Measurements from ENCODE around the gene SEL1L2.
"Not testable (repeated sequence)": the region's sequence is repeated elsewhere in the genome, so short reads cannot be mapped to it uniquely, and the experiment has no call there.

SEL1L2 gene, protein sequence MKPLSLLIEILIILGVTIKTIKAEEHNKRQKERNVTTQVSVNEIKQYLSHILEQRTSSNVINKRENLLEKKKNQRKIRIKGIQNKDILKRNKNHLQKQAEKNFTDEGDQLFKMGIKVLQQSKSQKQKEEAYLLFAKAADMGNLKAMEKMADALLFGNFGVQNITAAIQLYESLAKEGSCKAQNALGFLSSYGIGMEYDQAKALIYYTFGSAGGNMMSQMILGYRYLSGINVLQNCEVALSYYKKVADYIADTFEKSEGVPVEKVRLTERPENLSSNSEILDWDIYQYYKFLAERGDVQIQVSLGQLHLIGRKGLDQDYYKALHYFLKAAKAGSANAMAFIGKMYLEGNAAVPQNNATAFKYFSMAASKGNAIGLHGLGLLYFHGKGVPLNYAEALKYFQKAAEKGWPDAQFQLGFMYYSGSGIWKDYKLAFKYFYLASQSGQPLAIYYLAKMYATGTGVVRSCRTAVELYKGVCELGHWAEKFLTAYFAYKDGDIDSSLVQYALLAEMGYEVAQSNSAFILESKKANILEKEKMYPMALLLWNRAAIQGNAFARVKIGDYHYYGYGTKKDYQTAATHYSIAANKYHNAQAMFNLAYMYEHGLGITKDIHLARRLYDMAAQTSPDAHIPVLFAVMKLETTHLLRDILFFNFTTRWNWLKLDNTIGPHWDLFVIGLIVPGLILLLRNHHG

DNA sequence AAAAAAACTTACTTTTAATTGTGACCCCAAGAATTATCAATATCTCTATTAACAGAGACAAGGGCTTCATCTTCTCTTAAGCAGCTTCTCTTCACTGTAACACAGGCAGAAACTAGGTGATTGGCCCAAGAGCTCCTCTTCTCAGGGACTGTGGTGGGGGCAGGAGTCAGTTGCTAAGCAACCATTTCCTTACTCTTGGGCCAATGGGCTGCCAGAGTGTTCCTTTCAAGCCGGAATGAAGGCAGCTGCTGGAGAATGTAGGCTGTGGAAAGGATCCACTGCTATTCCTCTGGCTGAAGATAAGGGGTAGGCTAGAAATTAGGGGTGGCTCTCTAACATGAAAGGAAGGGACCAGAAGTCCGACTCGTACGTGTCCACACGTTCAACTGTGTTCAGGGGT, at the start of gene SEL1L2:
TSS of gene SEL1L2 (minus strand) at position 150 of the 400 bp plus-strand sequence. CDS start at position 70, 80 bp downstream.
- no peak for DNase-seq (ENCODE audit: low spot score)

DNA sequence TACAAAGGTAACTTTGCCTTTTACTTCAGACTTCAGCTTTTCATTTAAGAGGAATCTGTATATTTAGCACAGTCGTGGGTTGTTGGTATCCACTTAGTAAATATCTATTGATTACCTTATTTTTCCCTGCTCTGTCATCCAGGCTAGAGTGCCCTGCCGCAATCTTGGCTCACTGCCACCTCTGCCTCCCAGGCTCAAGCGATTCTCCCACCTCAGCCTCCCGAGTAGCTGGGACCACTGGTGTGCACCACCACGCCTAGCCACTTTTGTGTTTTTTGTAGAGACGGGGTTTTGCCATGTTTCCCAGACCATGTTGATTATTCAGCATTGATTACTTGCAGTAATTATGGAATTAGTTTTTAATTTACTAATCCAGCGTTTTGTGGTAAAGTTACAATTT, 46.2 kb upstream of the SEL1L2 start:
- DNase-seq (ENCODE audit: low spot score) = no peak

DNA sequence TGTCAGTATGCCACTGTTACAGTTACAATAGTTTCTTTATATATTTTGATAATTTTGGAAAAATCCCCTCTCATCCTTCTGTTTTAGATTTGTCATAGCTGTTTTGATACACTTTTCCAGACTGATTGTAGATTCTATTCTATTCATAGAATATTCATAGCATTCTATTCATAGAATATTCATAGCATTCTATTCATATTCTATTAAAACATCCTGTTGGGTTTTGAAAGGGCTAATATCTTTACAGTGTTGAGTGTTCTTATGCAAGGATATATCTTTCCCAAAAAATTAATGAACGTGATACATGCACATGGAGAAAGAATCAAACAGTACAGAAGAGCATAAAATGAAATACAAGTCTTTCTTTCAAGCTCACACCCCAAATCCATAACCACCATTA, 42.9 kb upstream of the SEL1L2 start:
- no peak for DNase-seq (ENCODE audit: low spot score)

DNA sequence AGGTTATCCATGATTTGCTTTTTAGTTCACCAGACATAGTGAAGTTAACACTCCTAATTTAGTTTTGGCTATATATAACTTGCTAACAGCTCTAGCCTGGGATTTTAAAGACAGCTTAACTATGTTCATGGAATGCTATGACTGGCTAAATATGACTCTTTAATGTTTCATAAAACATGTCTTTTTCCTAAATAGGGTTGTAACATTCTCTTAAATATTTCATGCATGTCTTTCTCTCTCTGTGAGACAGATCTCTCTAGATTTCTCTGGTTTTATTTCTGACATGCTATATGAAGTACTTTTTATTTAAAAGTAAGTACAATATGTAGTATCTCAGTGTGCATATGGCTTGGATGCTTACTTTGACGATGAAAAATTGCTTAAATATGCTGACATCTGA, 40.6 kb upstream of the SEL1L2 start:
- DNase-seq (ENCODE audit: low spot score) = no peak

DNA sequence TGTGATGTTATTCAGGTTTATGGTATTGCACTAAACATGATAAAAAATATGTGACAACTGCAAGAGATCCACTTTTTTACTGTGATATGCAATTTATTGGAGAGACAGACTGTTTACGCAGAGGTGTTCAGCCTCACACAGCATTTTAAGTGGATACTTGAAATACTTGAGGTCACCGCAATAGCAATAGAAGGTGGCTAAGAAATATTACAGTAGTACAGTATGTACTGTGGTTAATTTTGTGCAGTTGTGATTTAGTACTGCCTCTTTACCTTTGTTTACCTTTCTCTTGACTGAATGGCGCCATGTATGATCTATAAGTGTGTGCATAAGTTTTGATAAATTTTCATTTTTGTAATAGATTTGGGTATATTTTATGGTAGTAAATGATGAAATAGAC, 22.3 kb upstream of the SEL1L2 start:
- DNase-seq (ENCODE audit: low spot score) = no peak

DNA sequence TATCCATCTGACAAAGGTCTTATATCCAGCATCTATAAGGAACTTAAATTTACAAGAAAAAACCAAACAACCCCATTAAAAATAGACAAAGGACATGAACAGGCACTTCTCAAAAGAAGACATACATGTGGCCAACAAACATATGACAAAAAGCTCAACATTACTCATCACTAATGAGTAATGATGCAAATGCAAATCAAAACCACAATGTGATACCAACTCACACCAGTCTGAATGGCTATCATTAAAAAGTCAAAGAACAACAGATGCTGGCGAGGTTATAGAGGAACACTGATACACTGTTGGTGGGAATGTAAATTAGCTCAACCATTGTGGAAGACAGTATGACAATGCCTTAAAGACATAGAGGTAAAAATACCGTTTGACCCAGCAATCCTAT, 18.8 kb upstream of the SEL1L2 start:
- peak; percentile 57 for DNase-seq (ENCODE audit: low spot score)

DNA sequence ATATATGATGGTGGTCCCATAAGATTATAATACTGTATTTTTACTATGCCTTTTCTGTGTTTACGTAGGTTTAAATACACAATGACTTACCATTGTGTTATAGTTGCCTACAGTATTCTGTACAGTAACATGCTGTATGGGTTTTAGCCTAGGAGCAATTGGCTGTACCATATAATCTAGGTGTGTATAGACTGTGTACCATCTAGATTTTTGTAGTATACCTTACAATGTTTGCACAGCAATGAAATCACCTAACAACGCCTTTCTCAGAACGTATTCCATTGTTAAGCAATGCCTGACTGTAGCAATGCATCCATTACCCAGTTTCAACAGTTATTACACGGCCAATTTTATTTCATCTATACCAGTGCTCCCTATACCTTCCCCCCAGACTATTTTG, 15.6 kb upstream of the SEL1L2 start:
- DNase-seq (ENCODE audit: low spot score) = no peak

DNA sequence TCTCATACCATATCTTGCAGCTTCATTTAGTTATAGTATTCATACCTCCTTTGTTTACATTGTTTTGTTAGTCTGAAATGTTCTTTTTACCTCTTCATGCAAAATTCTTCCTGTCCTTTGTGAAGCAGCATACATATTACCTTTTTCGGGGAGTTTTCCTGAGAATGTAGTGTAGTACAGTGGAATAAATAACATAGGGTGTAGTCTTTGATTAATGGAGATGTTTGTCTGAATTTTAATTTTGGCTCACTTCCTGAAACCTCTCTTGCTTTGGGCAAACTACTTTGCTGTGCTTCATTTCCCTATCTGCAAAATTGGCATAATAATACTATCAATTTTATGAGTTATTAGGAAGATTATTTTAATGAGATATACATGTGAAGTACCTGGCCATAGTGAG, 10.5 kb upstream of the SEL1L2 start:
- no peak for DNase-seq (ENCODE audit: low spot score)

DNA sequence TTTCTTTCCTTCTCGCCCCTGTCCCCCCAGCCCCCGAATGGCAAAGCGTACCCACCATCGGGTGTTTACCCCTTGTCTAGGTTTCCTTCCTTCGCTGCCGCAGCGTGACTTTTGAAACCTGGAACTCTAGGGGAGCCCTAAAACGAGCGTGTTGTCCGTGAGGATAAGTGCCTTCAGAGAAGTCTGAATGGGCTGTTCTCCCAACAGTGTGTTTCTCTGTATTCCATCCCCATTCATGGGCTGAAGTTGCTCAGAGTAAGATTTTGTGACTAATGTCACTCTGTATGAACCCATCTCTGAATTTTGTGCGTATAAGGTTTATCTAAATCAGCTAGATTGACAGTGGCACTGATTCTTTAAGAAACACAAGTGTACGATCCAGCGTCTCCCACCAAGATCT, 5.9 kb upstream of the SEL1L2 start:
- peak; percentile 21 for DNase-seq (ENCODE audit: low spot score)

DNA sequence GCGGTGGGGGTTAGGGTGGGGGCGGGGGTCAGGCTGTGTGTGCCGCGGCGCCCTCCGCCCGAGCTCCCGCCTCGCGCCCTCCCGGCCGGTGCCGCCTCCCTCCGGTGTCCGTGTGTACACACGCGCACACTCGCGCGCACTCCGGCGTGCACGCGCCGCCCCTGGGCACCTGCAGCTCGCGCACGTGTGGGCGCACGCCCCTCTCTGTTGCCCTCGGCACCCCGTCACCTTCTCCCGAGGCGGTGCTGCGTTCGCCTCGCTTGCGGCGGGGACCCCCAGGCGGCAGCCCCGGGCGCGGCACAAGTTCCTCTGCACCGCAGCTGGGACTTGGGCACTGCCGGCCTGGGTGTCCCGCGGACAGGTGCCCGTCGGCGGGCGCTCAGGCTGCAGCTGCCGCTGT, 5.4 kb upstream of the SEL1L2 start:
- DNase-seq (ENCODE audit: low spot score) = peak; percentile 48

DNA sequence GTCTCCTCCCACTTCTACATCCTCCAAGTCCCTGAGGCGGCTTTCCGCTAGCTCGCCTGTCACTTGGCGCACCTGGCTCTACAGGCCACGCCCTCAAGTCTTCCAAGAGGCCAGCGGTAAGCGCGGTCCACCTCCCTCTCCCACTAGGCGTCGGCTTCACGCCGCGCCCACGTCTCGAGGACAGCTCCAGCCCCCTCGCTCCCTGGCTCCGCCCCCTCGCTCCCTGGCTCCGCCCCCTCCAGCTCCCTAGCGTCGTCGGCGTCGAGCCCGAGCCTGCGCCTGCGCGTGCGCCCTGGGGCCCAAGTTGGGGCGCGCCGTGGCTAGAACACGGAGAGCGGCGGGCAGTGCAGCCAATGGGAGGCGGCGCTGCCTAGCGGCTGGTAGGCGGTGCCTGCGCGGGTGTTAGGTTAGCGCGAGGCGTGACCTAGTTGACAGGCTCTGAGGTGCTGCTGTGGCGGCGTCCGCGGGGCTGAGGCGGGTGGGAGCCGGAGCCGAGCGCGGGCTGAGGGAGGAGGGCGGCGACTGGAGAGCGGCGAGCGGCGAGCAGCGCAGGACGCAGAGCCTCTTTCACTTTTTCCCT, 4.8 kb upstream of the SEL1L2 start, which contains the start of gene MACROD2:
TSS of gene MACROD2 (plus strand) at position 431 of the 580 bp plus-strand sequence.
- peak; percentile 97 for DNase-seq (ENCODE audit: low spot score)

DNA sequence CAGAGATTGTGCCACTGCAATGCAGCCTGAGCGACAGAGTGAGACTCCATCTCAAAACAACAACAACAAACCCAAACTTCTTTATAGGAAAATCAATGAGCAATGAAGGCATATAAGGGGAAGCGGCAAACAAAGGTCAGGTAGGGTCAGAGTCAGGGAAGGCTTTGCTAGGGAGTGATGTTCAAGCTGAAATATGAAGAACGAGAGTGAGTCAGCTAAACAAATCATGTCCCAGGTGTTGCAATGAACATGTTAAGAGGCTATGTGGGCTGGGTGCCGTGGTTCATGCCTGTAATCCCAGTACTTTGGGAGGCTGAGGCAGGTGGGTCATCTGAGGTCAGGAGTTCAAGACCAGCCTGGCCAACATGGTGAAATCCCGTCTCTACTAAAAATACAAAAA, 1.5 kb upstream of the SEL1L2 start:
- not testable (repeated sequence) for DNase-seq (ENCODE audit: low spot score)

DNA sequence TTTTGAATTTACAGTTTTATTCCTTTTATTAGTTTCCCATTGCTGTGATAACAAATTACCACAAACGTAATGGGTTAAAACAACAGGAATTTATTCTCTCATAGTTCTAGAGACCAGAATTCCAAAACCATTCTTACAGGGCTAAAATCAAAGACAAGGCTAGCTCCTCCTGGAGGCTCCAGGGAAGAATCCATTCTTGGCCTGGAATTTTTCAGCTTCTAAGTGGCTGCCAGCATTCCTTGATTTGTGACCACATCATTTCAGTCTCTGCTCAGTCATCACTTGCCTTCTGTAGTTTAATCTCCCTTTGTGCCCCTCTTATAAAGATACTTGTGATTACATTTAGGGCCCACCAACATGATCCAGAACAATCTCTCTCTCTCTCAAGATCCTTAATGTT, 897 bp upstream of the SEL1L2 start:
- no peak for DNase-seq (ENCODE audit: low spot score)

DNA sequence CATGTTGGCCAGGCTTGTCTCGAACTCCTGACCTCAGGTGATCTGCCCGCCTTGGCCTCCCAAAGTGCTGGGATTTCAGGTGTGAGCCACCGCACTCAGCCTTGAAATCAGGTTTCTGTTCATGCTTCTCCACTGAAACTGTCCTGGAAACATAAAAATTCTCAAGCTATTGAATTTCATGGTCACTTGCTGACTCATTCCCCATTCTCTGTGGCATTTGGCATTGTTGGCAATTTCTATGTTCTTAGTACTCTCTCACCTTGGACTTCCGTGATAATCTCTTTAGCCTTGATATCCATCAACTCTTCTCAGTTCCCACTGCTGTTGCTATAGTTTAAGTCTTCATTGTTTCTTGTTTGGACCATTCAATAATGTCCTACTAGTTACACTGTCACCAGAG, 6.2 kb downstream of the SEL1L2 start:
- DNase-seq (ENCODE audit: low spot score) = peak; percentile 28

DNA sequence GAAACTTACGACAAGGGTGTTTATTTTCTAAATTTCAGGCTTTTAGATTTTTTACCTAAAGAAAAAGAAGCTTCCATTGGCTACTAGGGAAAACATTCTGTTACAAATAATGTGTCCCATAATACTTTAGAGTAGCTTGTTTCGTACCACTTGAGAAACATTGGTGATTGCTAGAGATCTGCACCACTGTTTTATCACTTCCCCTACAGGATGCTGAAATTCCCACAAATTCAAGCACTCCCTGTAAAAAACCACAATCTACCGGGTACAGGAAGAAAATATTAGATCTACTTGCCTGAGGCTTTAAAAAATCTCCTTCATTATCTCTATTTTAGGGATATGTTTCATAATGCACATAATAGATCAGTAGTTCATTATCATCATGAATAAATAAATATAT, 29.9 kb downstream of the SEL1L2 start:
- no peak for DNase-seq (ENCODE audit: low spot score)

DNA sequence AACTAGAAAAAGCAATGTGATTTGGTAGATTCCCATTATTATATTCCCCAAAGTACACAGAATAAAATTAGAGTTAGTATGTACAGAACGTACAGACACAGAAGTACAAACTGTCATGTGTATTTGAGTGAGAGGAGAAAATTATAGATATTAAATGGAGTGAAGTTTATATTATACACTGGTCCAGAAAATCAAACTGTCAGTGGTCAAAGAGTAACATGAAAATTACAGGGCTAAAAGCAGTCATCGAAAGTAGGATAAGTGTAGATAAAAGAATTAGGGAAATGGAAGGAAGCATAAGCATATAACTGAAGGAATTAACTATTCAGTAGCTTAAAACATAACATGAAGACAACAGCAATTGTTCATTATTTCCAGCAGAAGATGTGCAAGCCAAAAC, 30.3 kb downstream of the SEL1L2 start:
- no peak for DNase-seq (ENCODE audit: low spot score)

DNA sequence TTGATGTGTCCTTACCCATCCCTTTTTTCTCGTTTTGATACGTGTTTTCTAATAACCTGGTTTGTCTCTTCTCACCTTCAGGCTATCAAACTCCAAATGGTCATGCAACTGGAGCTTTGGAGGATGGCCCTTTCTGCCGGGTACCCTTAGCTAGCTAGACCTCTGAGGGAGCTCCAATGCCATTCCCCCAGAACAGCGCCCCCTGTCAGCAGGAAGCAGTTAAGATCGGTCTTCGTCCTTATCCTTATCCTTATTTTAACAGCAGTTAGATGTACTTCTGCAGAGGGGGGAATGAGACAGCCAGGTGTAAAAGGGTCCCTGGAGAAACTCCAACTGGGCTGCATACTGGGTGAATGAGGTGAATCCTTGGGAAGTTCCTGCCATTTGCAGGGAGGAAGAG, 37.2 kb downstream of the SEL1L2 start:
- DNase-seq (ENCODE audit: low spot score) = no peak

DNA sequence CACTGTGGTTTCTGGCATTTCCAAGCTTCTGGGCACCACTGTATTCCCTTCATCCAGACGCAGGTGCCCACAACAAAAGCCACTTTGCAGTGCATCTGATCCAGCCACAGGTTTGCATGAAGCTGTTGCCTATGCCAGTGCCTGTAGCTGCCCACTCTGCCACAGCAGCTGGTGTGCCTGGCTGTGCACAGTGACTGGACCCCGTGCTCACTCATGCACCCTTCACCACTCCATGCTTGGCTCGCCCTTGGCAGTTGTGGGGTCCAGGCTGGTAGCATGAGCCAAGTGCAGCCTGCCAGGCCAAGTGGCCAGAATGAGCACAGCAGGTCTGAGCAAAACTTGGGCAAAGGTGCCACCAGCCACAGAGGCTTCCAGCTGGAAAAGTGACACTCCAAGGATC, 42.7 kb downstream of the SEL1L2 start:
- no peak for DNase-seq (ENCODE audit: low spot score)

DNA sequence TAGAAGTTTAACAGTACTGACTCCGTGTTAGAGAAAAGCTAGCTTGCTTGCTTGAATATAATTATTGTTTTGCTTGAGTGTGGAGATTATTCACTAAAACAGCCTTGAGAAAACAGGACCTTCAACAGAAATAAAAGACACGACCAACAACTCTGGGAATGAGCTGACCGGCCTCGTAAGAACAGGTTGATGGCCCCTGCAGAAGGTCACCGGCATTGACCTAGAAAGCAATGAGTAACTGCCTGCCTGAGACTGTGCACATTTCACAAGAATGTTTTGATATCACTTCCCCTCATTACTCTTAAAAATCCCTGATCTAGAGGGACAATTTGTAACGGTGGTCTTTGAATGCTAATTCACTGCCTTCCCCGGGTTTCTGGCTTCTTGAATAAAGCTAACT, 49.4 kb downstream of the SEL1L2 start:
- DNase-seq (ENCODE audit: low spot score) = no peak

DNA sequence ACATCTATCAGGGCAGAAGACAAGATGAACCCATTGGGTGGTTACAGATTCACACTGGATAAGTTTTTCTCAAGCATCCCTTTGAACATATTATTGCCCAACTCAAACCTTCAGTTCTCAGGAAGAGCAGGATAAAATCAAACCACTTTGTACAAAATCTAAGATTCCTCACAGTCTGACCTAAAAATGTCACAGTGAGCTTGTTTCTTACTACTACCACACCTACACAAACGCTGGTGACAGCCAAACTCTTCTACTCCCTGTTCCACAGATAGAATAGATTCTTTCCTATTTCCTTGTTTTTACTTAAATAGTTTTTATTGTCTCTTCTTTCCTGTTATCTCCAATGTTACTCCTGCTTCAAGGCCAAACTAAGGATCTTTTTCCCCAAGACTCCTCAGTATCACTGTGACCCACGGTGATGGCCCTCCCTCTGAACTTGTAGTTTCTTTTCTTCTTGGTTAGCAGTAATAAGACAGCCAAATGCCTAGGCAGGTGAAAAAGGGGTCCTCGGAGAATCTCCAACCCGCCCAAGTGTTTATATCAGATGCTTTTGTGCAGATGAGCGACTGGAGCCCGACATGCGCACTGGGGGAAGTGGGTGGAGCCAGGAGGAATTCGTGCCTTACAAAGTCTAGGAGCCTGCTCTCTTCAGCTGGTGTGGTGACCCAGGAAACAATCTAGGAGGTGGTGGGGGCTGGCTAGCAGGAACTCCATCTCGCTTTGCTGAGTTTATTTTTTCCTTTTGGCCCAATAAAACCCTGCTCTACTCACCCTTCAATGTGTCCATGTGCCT, 53.4 kb downstream of the SEL1L2 start:
- DNase-seq (ENCODE audit: low spot score) = no peak

DNA sequence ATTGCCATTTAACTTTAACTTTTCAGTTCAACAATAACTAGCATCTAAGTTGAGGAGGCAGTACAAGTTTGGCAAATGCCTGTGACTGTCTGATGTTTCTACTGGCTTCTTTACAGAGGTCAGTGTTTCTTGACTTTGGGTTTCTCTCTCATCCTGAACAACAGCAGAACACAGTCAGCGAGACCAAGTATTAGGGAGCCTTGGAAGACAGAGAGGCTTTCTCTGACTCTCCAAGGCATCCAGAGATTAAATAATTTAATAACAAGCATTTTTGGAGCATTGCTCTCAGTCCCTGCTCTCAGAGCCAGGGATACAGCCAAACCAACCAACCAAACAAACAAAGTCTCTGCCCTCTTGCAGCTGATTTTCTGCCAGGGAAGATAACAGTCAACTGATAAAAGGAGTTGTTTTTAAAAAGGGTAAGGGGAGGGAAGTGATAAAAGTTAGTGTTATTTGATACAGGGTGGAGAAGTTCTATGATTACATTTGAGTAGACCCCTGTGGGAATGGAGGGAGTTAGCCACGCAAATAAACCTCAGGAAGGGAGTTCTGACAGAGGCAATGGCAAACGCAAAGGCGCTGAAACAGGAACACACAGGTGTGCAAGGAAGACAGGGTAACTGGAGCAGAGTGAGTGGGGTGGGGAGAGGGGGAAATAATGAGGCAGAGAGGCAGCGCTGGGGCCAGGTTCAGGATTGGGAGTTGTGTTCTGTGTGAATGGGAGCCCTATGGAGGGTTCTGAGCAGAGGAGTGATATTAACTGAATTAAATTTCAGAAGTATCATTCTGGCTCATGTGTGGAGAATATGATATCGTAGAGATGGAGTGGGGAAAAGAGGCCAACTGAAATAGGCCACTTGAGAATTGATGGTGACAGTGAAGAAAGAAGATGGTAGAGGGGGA, 55.2 kb downstream of the SEL1L2 start:
- DNase-seq (ENCODE audit: low spot score) = no peak
